ENCODE results near the gene RSPH1.

- TF ChIP-seq CSDC2 (CRISPR knock-in tag; IDR thresholded peaks at IDR 0.05): no peak
- no peak for TF ChIP-seq ARNTL (CRISPR knock-in tag; IDR thresholded peaks at IDR 0.05; ENCODE audit: borderline replicate concordance, low read depth)
- TF ChIP-seq TCF4 (CRISPR knock-in tag; IDR thresholded peaks at IDR 0.05; ENCODE audit: borderline replicate concordance): no peak
- no peak for TF ChIP-seq RARB (CRISPR knock-in tag; IDR thresholded peaks at IDR 0.05)
- no peak for TF ChIP-seq ZFP3 (CRISPR knock-in tag; IDR thresholded peaks at IDR 0.05)
- TF ChIP-seq, protein P1, sequence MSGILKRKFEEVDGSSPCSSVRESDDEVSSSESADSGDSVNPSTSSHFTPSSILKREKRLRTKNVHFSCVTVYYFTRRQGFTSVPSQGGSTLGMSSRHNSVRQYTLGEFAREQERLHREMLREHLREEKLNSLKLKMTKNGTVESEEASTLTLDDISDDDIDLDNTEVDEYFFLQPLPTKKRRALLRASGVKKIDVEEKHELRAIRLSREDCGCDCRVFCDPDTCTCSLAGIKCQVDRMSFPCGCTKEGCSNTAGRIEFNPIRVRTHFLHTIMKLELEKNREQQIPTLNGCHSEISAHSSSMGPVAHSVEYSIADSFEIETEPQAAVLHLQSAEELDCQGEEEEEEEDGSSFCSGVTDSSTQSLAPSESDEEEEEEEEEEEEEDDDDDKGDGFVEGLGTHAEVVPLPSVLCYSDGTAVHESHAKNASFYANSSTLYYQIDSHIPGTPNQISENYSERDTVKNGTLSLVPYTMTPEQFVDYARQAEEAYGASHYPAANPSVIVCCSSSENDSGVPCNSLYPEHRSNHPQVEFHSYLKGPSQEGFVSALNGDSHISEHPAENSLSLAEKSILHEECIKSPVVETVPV (CRISPR knock-in tag; IDR thresholded peaks at IDR 0.05): no peak
- TF ChIP-seq, protein P2, sequence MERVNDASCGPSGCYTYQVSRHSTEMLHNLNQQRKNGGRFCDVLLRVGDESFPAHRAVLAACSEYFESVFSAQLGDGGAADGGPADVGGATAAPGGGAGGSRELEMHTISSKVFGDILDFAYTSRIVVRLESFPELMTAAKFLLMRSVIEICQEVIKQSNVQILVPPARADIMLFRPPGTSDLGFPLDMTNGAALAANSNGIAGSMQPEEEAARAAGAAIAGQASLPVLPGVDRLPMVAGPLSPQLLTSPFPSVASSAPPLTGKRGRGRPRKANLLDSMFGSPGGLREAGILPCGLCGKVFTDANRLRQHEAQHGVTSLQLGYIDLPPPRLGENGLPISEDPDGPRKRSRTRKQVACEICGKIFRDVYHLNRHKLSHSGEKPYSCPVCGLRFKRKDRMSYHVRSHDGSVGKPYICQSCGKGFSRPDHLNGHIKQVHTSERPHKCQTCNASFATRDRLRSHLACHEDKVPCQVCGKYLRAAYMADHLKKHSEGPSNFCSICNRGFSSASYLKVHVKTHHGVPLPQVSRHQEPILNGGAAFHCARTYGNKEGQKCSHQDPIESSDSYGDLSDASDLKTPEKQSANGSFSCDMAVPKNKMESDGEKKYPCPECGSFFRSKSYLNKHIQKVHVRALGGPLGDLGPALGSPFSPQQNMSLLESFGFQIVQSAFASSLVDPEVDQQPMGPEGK (CRISPR knock-in tag; IDR thresholded peaks at IDR 0.05; ENCODE audit: borderline replicate concordance): no peak
These were observed 41.9 kb downstream of the RSPH1 start for GRCh38 chr21:42453986-42454570.
